Measurements from ENCODE around the gene STK33.

GRCh38 chr11:8574798-8575197 lies 19.2 kb downstream of the STK33 start:
- TF ChIP-seq POLR2A (IDR thresholded peaks at IDR 0.05; ENCODE audit: low read depth, low read length) (no peak), CTCF (IDR thresholded peaks at IDR 0.05; ENCODE audit: extremely low read depth in 1 of 2, insufficient read depth in 1 of 2, low read depth in 1 of 2, low read length in 2 of 2) (no peak)
